GM12891 (cell line): ENCODE results near the gene XRCC2.

Experiments
- POLR2A ChIP-seq: IDR thresholded peaks from 2 replicates; pipeline ENCODE4 v1.6.1; 2011; ENCODE audit warnings: low read depth, low read length, control low read depth
- POLR2AphosphoS5 ChIP-seq: IDR thresholded peaks from 2 replicates; pipeline ENCODE4 v1.6.1; 2011; ENCODE audit warnings: low read depth, low read length, control low read depth

DNA sequence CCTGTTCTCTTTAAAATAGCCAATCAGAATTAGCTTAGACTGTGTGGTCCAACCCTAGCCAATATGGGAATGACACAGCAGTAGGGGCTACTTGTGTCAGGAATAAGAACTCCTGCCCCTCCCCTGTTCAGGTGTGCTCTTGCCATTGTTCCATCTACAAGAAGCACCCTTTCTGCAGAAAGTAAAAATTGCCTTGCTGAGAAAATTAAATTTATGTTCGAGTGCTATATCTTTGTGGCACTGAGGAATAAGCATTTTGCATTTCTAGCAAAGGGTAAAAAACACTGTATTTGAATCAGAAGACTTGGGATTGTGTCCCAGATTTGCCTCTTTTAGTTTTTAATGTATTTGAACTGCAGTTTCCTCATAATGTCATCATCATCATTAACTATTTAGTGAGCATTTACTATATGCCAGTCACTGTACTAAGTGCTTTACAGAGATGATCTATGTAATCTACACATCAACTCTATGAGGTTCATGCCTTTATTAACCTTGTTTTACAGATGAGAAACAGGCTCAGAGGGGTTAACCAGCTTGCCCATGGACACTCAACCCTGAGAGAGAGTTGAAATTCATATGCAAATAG lies 28.9 kb upstream of the XRCC2 start:
- TF ChIP-seq POLR2A (no peak), POLR2AphosphoS5 (no peak)
